ENCODE results near the gene KAZN. TPM values are rescaled to one million over a fixed set of nuclear protein-coding genes. Genes with fewer than 3 reads are reported as not detected.

Gene KAZN
- total RNA-seq, 1 experiment from 2014 or later = 15.6 TPM

- no TSS peak for BruUV-seq (replicated peaks)
- H3K4me1 ChIP-seq (replicated peaks; ENCODE audit: insufficient read depth) = no peaks in the 10 kb centered on the region
- no peak overlapping the region for H3K27ac ChIP-seq
- H3K4me3 ChIP-seq = no peak overlapping the region
- intact Hi-C loops (cut with micrococcal nuclease; ENCODE audit: unreplicated experiment) = no loop called here
- H3K4me2 ChIP-seq = no peak overlapping the region
- no peaks in the 10 kb centered on the region for H3K9me2 ChIP-seq (ENCODE audit: insufficient read depth)
- H3K36me3 ChIP-seq (ENCODE audit: low read depth) = no peaks in the 10 kb centered on the region
- H2AFZ ChIP-seq = no peak overlapping the region
- peaks cover 6% of the 10 kb centered on the region; the same call in 1 of the 2 replicates for H3K27me3 ChIP-seq (ENCODE audit: insufficient read depth, low read depth)
- TF ChIP-seq CTCF (conservative IDR thresholded peaks at IDR 0.05) (no peak), EZH2 (IDR thresholded peaks at IDR 0.05; ENCODE audit: low read depth) (no peak)
- no peaks in the 10 kb centered on the region for H3F3A ChIP-seq (ENCODE audit: insufficient read depth, low read depth)
- H3K9me3 ChIP-seq (ENCODE audit: insufficient read depth, low read depth) = no peaks in the 10 kb centered on the region
- POLR2A ChIA-PET (ENCODE audit: unreplicated experiment) = no interaction called here
- DNase-seq = no peak
- H4K20me1 ChIP-seq (ENCODE audit: insufficient read depth) = no peaks in the 10 kb centered on the region
- CTCF ChIA-PET = no interaction called here
- H3K79me2 ChIP-seq (ENCODE audit: low read depth) = no peaks in the 10 kb centered on the region
Measured at GRCh38 chr1:14808768-14809167, 210.3 kb downstream of the KAZN start.

GRCh38 chr1:14809191-14809981 is 210.9 kb downstream of the KAZN start:
- Histone ChIP-seq H3K4me3 (no peak overlapping the region), H2AFZ (no peak overlapping the region), H3K36me3 (ENCODE audit: low read depth) (no peaks in the 10 kb centered on the region), H4K20me1 (ENCODE audit: insufficient read depth) (no peaks in the 10 kb centered on the region), H3K9me2 (ENCODE audit: insufficient read depth) (no peaks in the 10 kb centered on the region), H3K79me2 (ENCODE audit: low read depth) (no peaks in the 10 kb centered on the region), H3K27ac (no peak overlapping the region), H3F3A (ENCODE audit: insufficient read depth, low read depth) (no peaks in the 10 kb centered on the region), H3K27me3 (ENCODE audit: insufficient read depth, low read depth) (no peaks in the 10 kb centered on the region; the same call in 1 of the 2 replicates), H3K4me2 (no peak overlapping the region), H3K9me3 (ENCODE audit: insufficient read depth, low read depth) (no peaks in the 10 kb centered on the region), H3K4me1 (replicated peaks; ENCODE audit: insufficient read depth) (no peaks in the 10 kb centered on the region)
- CTCF ChIA-PET = no interaction called here
- intact Hi-C loops (cut with micrococcal nuclease; ENCODE audit: unreplicated experiment) = no loop called here
- no TSS peak for BruUV-seq (replicated peaks)
- POLR2A ChIA-PET (ENCODE audit: unreplicated experiment) = no interaction called here
- DNase-seq = no peak
- no peak for TF ChIP-seq EZH2 (IDR thresholded peaks at IDR 0.05; ENCODE audit: low read depth)
- TF ChIP-seq CTCF (conservative IDR thresholded peaks at IDR 0.05) = no peak

- Histone ChIP-seq H2AFZ (no peak overlapping the region), H3K27me3 (ENCODE audit: insufficient read depth, low read depth) (no peaks in the 10 kb centered on the region), H3K27ac (no peak overlapping the region), H3K36me3 (ENCODE audit: low read depth) (no peaks in the 10 kb centered on the region), H3K79me2 (ENCODE audit: low read depth) (no peaks in the 10 kb centered on the region), H3K4me2 (no peak overlapping the region), H4K20me1 (ENCODE audit: insufficient read depth) (no peaks in the 10 kb centered on the region), H3K4me3 (no peak overlapping the region), H3F3A (ENCODE audit: insufficient read depth, low read depth) (no peaks in the 10 kb centered on the region), H3K9me3 (ENCODE audit: insufficient read depth, low read depth) (no peaks in the 10 kb centered on the region), H3K4me1 (replicated peaks; ENCODE audit: insufficient read depth) (no peaks in the 10 kb centered on the region), H3K9me2 (ENCODE audit: insufficient read depth) (no peaks in the 10 kb centered on the region)
- no peak for TF ChIP-seq EZH2 (IDR thresholded peaks at IDR 0.05; ENCODE audit: low read depth)
- no peak for TF ChIP-seq CTCF (conservative IDR thresholded peaks at IDR 0.05)
- ChIA-PET POLR2A (ENCODE audit: unreplicated experiment) (no interaction called here), CTCF (interaction anchor here (0.6 kb wide), 1 partner anchor 485 kb away, joined by 5 read pairs; no protein-coding TSS in a partner anchor)
- BruUV-seq (replicated peaks) = no TSS peak
- intact Hi-C loops (cut with micrococcal nuclease; ENCODE audit: unreplicated experiment) = no loop called here
- DNase-seq = no peak
Measured at GRCh38 chr1:14810595-14811361, 212.3 kb downstream of the KAZN start.
